GM12878 (cell line): ENCODE measurements around the gene CP. TPM values are rescaled to one million over a fixed set of nuclear protein-coding genes. Genes with fewer than 3 reads are reported as not detected.
A peak's percentile ranks its signal among the peaks of the same experiment; 100 is the strongest.

Experiments
- BMI1 ChIP-seq: fragments of 450-650 bp; IDR thresholded peaks from 2 replicates; pipeline ENCODE4 v1.6.1; 2016; ENCODE audit warnings: mild to moderate bottlenecking, moderate library complexity, borderline replicate concordance
- CHD2 ChIP-seq: IDR thresholded peaks from 2 replicates; pipeline ENCODE4 v1.6.1; 2011; ENCODE audit warnings: low read depth, low read length, improper control_type of control experiment, borderline replicate concordance
- FOXM1 ChIP-seq: IDR thresholded peaks from 2 replicates; pipeline ENCODE4 v1.6.1; 2012; ENCODE audit warnings: low read depth, mild to moderate bottlenecking, inconsistent platforms, low read length, moderate library complexity
- HDAC6 ChIP-seq: fragments of 200-600 bp; sonication (generic); IDR thresholded peaks from one replicate; pipeline ENCODE4 v1.8.0; 2017; ENCODE audit warnings: antibody characterized with exemption; ENCODE audit not compliant: unreplicated experiment
- MEF2B ChIP-seq: fragments of 450-650 bp; IDR thresholded peaks from 2 replicates; pipeline ENCODE4 v1.6.1; 2018; ENCODE audit warnings: mild to moderate bottlenecking, moderate library complexity; ENCODE audit not compliant: partially characterized antibody, poor library complexity, severe bottlenecking
- MTA3 ChIP-seq: IDR thresholded peaks from 2 replicates; pipeline ENCODE4 v1.6.1; 2012; ENCODE audit warnings: low read length, inconsistent platforms, borderline replicate concordance
- SMARCA5 ChIP-seq: fragments of 450-650 bp; IDR thresholded peaks from 2 replicates; pipeline ENCODE4 v1.6.1; 2017; ENCODE audit warnings: mild to moderate bottlenecking
- STAT3 ChIP-seq: IDR thresholded peaks from 2 replicates; pipeline ENCODE4 v1.6.1; 2011; ENCODE audit warnings: low read depth, low read length, improper control_type of control experiment
- TBL1XR1 ChIP-seq: IDR thresholded peaks from 2 replicates; pipeline ENCODE4 v1.6.1; 2012; ENCODE audit warnings: low read depth, low read length, improper control_type of control experiment
- ZNF217 ChIP-seq: fragments of 450-650 bp; IDR thresholded peaks from 2 replicates; pipeline ENCODE4 v1.6.1; 2017; ENCODE audit warnings: antibody characterized with exemption, mild to moderate bottlenecking
- ZNF622 ChIP-seq: fragments of 450-650 bp; IDR thresholded peaks from 2 replicates; pipeline ENCODE4 v1.6.1; 2017; ENCODE audit warnings: mild to moderate bottlenecking, inconsistent platforms
- ZZZ3 ChIP-seq: IDR thresholded peaks from 2 replicates; pipeline ENCODE4 v1.6.1; 2011; ENCODE audit warnings: low read depth; ENCODE audit not compliant: control insufficient read depth, insufficient read length
- polyA plus RNA-seq, 11 experiments: library from polyadenylated mRNA; depleted of rRNA in 4 of 11; unstranded in 6 of 11; stranded (reverse) in 5 of 11; fragments of >200 nt; fragmentation: Nextera tagmentation in 4 of 11; fragmentation: Illumina TruSeq in 1 of 11; extraction: Ambion mirVana in 4 of 11; extraction: Trizol in 1 of 11; gene quantifications; 1 replicate in 1 of 11; 2 replicates in 10 of 11; pipeline versions ENCODE4 v1.2.1 to v1.2.3, GENCODE V29; 2011 to 2016; ENCODE audit warnings: inconsistent platforms in 2 of 11, missing spikeins in 2 of 11, low read depth in 1 of 11
- total RNA-seq, 4 experiments: library from RNA; depleted of rRNA in 3 of 4; stranded (reverse); fragments of >200 nt in 3 of 4; fragmentation: Illumina TruSeq in 1 of 4; extraction: Trizol in 1 of 4; gene quantifications; 2 replicates each; pipeline versions ENCODE4 v1.2.1 to v1.2.3, GENCODE V29; 2013 to 2021
- TF ChIP-seq, protein P1 (sequence below): fragments of 450-650 bp; IDR thresholded peaks from 2 replicates; pipeline ENCODE4 v1.6.1; 2017; ENCODE audit warnings: mild to moderate bottlenecking, moderate library complexity
- TF ChIP-seq, protein P2 (sequence below): IDR thresholded peaks from 2 replicates; pipeline ENCODE4 v1.6.1; 2012; ENCODE audit warnings: low read length, inconsistent platforms
- TF ChIP-seq, protein P3 (sequence below): IDR thresholded peaks from 2 replicates; pipeline ENCODE4 v1.6.1; 2011; ENCODE audit warnings: low read depth, low read length, improper control_type of control experiment, borderline replicate concordance
- TF ChIP-seq, protein P4 (sequence below): fragments of 150-350 bp; IDR thresholded peaks from 2 replicates; pipeline ENCODE4 v1.6.1; 2014; ENCODE audit warnings: mild to moderate bottlenecking, low read depth, low read length
- TF ChIP-seq, protein P5 (sequence below): IDR thresholded peaks from 2 replicates; pipeline ENCODE4 v1.6.1; 2011; ENCODE audit warnings: borderline replicate concordance, low read depth, mild to moderate bottlenecking, moderate library complexity, low read length; ENCODE audit not compliant: insufficient read depth, poor library complexity, severe bottlenecking
- TF ChIP-seq, protein P6 (sequence below): IDR thresholded peaks from 2 replicates; pipeline ENCODE4 v1.6.1; 2011; ENCODE audit warnings: borderline replicate concordance, low read depth, mild to moderate bottlenecking, moderate library complexity, mixed read lengths, low read length; ENCODE audit not compliant: insufficient read depth; ENCODE audit errors: extremely low read length

CP gene
- total and polyA plus RNA-seq, 10 of the 15 experiments (the other 5 are each of a cell fraction or from before 2014, with no cell fraction given): 0.14 to 1.2 (median 0.30) TPM; not detected in 6

DNA sequence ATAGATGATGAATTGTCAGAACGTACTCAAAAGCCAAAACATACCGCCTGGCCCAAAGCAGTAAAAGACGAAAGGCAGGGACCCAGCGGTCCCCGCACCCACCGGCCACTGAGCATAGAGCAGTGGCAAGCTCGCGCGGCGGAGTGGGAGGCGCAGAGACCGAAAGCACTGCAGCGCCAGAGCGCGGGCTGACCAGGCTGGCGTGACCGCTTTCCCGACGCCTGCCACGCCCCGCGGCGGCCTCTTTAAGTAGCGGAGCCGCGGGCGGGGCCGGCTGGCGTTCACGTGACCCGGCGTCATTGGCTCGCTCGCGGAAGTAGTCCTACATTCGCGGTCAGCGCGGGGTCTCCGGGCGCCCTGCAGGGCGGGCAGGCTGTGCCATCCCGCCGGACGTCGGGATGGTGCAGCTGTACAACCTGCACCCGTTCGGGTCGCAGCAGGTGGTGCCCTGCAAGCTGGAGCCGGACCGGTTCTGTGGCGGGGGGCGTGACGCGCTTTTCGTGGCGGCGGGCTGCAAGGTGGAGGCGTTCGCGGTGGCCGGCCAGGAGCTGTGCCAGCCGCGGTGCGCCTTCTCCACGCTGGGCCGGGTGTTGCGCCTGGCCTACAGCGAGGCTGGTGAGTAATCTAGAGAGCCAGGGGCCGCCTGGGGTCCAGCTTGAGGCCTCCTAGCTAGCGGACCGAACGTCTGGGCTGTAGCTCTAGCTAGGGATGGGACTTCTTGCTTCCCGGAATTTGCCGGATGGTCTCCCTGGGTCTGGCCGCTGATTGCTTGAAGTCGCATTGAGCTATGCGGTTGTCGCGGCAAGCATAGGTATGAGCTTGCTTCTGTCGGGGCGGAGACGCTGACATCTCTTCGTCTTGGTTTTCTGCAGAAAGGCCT is 92.1 kb downstream of the CP start, which contains the start of gene HPS3 (continued):
- TF ChIP-seq, protein P1, sequence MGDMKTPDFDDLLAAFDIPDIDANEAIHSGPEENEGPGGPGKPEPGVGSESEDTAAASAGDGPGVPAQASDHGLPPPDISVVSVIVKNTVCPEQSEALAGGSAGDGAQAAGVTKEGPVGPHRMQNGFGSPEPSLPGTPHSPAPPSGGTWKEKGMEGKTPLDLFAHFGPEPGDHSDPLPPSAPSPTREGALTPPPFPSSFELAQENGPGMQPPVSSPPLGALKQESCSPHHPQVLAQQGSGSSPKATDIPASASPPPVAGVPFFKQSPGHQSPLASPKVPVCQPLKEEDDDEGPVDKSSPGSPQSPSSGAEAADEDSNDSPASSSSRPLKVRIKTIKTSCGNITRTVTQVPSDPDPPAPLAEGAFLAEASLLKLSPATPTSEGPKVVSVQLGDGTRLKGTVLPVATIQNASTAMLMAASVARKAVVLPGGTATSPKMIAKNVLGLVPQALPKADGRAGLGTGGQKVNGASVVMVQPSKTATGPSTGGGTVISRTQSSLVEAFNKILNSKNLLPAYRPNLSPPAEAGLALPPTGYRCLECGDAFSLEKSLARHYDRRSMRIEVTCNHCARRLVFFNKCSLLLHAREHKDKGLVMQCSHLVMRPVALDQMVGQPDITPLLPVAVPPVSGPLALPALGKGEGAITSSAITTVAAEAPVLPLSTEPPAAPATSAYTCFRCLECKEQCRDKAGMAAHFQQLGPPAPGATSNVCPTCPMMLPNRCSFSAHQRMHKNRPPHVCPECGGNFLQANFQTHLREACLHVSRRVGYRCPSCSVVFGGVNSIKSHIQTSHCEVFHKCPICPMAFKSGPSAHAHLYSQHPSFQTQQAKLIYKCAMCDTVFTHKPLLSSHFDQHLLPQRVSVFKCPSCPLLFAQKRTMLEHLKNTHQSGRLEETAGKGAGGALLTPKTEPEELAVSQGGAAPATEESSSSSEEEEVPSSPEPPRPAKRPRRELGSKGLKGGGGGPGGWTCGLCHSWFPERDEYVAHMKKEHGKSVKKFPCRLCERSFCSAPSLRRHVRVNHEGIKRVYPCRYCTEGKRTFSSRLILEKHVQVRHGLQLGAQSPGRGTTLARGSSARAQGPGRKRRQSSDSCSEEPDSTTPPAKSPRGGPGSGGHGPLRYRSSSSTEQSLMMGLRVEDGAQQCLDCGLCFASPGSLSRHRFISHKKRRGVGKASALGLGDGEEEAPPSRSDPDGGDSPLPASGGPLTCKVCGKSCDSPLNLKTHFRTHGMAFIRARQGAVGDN: peak; percentile 41
- peak; percentile 51; the same call in 1 of the 2 replicates for TF ChIP-seq TBL1XR1
- TF ChIP-seq MTA3: no peak
- TF ChIP-seq, protein P2, sequence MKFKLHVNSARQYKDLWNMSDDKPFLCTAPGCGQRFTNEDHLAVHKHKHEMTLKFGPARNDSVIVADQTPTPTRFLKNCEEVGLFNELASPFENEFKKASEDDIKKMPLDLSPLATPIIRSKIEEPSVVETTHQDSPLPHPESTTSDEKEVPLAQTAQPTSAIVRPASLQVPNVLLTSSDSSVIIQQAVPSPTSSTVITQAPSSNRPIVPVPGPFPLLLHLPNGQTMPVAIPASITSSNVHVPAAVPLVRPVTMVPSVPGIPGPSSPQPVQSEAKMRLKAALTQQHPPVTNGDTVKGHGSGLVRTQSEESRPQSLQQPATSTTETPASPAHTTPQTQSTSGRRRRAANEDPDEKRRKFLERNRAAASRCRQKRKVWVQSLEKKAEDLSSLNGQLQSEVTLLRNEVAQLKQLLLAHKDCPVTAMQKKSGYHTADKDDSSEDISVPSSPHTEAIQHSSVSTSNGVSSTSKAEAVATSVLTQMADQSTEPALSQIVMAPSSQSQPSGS: no peak
- TF ChIP-seq ZNF622: no peak
- TF ChIP-seq STAT3: no peak
- TF ChIP-seq, protein P3, sequence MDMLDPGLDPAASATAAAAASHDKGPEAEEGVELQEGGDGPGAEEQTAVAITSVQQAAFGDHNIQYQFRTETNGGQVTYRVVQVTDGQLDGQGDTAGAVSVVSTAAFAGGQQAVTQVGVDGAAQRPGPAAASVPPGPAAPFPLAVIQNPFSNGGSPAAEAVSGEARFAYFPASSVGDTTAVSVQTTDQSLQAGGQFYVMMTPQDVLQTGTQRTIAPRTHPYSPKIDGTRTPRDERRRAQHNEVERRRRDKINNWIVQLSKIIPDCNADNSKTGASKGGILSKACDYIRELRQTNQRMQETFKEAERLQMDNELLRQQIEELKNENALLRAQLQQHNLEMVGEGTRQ: peak; percentile 78
- TF ChIP-seq ZNF217: 0 out of 2 replicates have a peak, but pooled peaks have one; percentile 53
- TF ChIP-seq FOXM1: no peak; the same call in 1 of the 2 replicates
- TF ChIP-seq, protein P4, sequence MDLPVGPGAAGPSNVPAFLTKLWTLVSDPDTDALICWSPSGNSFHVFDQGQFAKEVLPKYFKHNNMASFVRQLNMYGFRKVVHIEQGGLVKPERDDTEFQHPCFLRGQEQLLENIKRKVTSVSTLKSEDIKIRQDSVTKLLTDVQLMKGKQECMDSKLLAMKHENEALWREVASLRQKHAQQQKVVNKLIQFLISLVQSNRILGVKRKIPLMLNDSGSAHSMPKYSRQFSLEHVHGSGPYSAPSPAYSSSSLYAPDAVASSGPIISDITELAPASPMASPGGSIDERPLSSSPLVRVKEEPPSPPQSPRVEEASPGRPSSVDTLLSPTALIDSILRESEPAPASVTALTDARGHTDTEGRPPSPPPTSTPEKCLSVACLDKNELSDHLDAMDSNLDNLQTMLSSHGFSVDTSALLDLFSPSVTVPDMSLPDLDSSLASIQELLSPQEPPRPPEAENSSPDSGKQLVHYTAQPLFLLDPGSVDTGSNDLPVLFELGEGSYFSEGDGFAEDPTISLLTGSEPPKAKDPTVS: no peak
- peak; percentile 67 for TF ChIP-seq HDAC6
- no peak for TF ChIP-seq BMI1
- TF ChIP-seq, protein P5, sequence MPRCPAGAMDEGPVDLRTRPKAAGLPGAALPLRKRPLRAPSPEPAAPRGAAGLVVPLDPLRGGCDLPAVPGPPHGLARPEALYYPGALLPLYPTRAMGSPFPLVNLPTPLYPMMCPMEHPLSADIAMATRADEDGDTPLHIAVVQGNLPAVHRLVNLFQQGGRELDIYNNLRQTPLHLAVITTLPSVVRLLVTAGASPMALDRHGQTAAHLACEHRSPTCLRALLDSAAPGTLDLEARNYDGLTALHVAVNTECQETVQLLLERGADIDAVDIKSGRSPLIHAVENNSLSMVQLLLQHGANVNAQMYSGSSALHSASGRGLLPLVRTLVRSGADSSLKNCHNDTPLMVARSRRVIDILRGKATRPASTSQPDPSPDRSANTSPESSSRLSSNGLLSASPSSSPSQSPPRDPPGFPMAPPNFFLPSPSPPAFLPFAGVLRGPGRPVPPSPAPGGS: peak; percentile 51
- TF ChIP-seq CHD2: peak; percentile 19; the same call in 1 of the 2 replicates
- no peak for TF ChIP-seq MEF2B
- TF ChIP-seq, protein P6, sequence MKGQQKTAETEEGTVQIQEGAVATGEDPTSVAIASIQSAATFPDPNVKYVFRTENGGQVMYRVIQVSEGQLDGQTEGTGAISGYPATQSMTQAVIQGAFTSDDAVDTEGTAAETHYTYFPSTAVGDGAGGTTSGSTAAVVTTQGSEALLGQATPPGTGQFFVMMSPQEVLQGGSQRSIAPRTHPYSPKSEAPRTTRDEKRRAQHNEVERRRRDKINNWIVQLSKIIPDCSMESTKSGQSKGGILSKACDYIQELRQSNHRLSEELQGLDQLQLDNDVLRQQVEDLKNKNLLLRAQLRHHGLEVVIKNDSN: peak; percentile 91
- peak; percentile 78 for TF ChIP-seq SMARCA5
- TF ChIP-seq ZZZ3: no peak
